ENCODE measurements around the gene RNF220. TPM values are rescaled to one million over a fixed set of nuclear protein-coding genes. Genes with fewer than 3 reads are reported as not detected.

Gene RNF220
- total and polyA plus RNA-seq, 2 of the 13 experiments (the other 11 are each of a cell fraction or from before 2014, with no cell fraction given) = 48.2 to 72.1 TPM

DNA sequence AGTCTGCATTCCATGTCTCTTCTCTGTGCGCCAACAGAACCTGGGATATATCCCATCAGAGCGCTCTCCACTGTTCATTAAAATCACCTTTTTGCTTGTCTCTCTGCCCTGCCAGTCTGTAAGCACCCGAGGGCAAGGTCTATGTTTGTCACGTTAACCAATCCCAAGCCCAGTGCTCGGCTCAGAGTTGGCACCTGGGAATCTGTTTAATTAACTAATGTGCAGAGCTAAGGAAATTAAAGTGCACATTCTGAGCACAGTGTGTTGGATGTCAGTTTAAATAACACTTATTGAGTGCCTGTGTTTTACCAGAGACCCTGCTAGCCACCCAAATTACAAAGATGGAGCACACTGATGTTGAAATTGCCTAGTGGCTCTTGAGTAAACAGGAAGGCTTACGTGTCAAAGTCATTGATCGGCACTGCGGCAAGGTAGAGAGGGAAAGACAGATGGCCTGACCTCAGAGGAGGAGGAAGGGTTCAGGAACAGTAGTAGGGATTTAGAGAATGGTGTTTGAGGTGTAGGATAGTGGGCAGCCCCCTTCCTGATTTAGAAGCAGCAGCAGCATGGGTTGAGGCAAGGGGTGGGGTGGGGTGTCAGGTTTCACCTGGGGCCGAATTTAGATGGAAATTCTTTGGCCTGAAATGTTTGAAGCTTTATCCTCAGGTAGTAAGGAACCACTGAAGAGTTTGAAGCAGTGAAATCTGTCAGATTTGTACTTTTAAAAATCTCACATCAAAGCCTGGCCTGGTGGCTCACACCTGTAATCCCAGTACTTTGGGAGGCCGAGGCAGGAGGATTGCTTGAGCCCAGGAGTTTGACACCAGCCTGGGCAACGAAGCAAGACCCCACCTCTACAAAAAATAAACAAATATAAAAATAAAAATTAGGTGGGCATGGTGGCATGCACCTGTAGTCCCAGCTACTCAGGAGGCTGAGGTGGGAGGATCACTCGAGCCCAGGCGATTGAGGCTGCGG lies 277.1 kb downstream of the RNF220 start (continued):
- TF ChIP-seq, protein P1, sequence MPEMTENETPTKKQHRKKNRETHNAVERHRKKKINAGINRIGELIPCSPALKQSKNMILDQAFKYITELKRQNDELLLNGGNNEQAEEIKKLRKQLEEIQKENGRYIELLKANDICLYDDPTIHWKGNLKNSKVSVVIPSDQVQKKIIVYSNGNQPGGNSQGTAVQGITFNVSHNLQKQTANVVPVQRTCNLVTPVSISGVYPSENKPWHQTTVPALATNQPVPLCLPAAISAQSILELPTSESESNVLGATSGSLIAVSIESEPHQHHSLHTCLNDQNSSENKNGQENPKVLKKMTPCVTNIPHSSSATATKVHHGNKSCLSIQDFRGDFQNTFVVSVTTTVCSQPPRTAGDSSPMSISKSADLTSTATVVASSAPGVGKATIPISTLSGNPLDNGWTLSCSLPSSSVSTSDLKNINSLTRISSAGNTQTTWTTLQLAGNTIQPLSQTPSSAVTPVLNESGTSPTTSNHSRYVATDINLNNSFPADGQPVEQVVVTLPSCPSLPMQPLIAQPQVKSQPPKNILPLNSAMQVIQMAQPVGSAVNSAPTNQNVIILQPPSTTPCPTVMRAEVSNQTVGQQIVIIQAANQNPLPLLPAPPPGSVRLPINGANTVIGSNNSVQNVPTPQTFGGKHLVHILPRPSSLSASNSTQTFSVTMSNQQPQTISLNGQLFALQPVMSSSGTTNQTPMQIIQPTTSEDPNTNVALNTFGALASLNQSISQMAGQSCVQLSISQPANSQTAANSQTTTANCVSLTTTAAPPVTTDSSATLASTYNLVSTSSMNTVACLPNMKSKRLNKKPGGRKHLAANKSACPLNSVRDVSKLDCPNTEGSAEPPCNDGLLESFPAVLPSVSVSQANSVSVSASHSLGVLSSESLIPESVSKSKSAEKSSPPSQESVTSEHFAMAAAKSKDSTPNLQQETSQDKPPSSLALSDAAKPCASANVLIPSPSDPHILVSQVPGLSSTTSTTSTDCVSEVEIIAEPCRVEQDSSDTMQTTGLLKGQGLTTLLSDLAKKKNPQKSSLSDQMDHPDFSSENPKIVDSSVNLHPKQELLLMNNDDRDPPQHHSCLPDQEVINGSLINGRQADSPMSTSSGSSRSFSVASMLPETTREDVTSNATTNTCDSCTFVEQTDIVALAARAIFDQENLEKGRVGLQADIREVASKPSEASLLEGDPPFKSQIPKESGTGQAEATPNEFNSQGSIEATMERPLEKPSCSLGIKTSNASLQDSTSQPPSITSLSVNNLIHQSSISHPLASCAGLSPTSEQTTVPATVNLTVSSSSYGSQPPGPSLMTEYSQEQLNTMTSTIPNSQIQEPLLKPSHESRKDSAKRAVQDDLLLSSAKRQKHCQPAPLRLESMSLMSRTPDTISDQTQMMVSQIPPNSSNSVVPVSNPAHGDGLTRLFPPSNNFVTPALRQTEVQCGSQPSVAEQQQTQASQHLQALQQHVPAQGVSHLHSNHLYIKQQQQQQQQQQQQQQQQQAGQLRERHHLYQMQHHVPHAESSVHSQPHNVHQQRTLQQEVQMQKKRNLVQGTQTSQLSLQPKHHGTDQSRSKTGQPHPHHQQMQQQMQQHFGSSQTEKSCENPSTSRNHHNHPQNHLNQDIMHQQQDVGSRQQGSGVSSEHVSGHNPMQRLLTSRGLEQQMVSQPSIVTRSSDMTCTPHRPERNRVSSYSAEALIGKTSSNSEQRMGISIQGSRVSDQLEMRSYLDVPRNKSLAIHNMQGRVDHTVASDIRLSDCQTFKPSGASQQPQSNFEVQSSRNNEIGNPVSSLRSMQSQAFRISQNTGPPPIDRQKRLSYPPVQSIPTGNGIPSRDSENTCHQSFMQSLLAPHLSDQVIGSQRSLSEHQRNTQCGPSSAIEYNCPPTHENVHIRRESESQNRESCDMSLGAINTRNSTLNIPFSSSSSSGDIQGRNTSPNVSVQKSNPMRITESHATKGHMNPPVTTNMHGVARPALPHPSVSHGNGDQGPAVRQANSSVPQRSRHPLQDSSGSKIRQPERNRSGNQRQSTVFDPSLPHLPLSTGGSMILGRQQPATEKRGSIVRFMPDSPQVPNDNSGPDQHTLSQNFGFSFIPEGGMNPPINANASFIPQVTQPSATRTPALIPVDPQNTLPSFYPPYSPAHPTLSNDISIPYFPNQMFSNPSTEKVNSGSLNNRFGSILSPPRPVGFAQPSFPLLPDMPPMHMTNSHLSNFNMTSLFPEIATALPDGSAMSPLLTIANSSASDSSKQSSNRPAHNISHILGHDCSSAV (CRISPR knock-in tag; IDR thresholded peaks at IDR 0.05; ENCODE audit: borderline replicate concordance) = no peak
- peak; percentile 47; the same call in 1 of the 2 replicates for TF ChIP-seq ZNF124 (CRISPR knock-in tag; IDR thresholded peaks at IDR 0.05)
- TF ChIP-seq RFX1 (IDR thresholded peaks at IDR 0.05) = no peak
- peak; percentile 98 for TF ChIP-seq TBX3 (IDR thresholded peaks at IDR 0.05; ENCODE audit: borderline replicate concordance)
- no peak for TF ChIP-seq SMAD9 (CRISPR knock-in tag; IDR thresholded peaks at IDR 0.05)
- no peak for TF ChIP-seq ZNF407 (CRISPR knock-in tag; IDR thresholded peaks at IDR 0.05; ENCODE audit: not compliant biosample characterization)
